ENCODE results near the gene ATP11A.

DNA sequence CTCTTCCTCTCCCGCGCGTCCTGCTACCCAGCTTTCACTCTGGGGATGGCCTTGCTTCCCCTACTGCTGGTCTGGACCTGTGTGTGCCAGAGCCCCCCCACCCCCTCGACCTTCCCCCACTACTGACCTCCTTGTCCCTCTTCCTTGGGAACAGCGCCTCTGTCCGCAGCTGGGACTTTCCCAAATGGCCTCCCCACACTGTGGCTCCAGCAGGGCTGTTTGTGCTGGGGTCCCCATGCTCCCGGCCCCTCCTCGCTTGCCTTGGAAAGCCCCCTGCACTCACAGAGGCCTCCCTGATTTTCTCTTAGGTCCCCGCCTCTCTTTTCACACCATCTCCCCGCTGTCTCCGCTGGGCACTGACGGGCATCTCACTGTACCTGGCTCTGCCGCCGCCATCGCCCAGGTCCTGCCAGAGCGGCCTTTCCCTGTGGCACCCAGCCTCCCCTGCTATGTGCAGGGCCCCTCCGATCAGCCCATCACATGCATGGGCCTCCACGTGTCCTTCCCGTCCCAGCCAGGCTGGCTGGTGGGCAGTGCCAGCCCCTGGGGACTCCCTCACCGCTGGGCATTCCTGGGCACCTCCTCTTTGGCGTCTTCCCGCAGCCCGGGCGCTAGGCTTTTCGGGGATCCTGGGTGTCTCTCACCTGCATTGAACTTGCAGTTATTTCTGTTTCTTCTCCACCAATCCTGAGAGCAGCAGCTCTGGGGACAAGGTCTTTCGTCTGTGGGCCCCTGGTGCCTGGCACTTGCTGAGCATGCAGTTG is 118.7 kb downstream of the ATP11A start:
- TF ChIP-seq, protein P1, sequence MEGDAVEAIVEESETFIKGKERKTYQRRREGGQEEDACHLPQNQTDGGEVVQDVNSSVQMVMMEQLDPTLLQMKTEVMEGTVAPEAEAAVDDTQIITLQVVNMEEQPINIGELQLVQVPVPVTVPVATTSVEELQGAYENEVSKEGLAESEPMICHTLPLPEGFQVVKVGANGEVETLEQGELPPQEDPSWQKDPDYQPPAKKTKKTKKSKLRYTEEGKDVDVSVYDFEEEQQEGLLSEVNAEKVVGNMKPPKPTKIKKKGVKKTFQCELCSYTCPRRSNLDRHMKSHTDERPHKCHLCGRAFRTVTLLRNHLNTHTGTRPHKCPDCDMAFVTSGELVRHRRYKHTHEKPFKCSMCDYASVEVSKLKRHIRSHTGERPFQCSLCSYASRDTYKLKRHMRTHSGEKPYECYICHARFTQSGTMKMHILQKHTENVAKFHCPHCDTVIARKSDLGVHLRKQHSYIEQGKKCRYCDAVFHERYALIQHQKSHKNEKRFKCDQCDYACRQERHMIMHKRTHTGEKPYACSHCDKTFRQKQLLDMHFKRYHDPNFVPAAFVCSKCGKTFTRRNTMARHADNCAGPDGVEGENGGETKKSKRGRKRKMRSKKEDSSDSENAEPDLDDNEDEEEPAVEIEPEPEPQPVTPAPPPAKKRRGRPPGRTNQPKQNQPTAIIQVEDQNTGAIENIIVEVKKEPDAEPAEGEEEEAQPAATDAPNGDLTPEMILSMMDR (IDR thresholded peaks at IDR 0.05), result no peak
- no peak for TF ChIP-seq POLR2A (IDR thresholded peaks at IDR 0.05)
